HepG2 (cell line): ENCODE data around the gene NWD2. TPM values are rescaled to one million over a fixed set of nuclear protein-coding genes. Genes with fewer than 3 reads are reported as not detected.

Source experiments
- ATAC-seq: fragments of 200-7000 bp; cut with Tn5 transposase; 3 replicates; pipeline ENCODE4 v1.9.1; 2020; ENCODE audit warnings: mild to moderate bottlenecking, moderate library complexity
- BruUV-seq: library from RNA; stranded (reverse); fragments of 400-500 nt; replicated peaks from 2 replicates; lab custom pipeline; 2021; lab: Mats Ljungman, UMichigan
- CTCF ChIA-PET: fragments of 300-600 bp; formaldehyde crosslinking; extraction: SDS; loops from one replicate; lab custom pipeline; 2021; ENCODE audit warnings: low total read pairs, inconsistent platforms, low intra/inter-chr PET ratio; lab: Yijun Ruan, JAX
- POLR2A ChIA-PET: fragments of 350-600 bp; sonication (Branson Sonifier 250); formaldehyde crosslinking; loops from one replicate; lab custom pipeline; 2020; ENCODE audit warnings: antibody characterized with exemption, inconsistent platforms; lab: Yijun Ruan, JAX
- DNase-seq: peaks from one replicate; pipeline ENCODE4 v3.0.0-alpha.2; 2015; ENCODE audit warnings: low spot score
- FAIRE-seq: peaks from 3 replicates; lab custom pipeline; 2011; peaks lifted over from hg19 to GRCh38; lab: Jason Lieb, UNC
- H2AFZ ChIP-seq: one replicate; pipeline ENCODE4 v1.6.1; 2011; ENCODE audit warnings: low read length, inconsistent platforms
- H3K27ac ChIP-seq: fragments of 300-600 bp; 3 replicates; pipeline ENCODE4 v1.8.0; 2011; ENCODE audit warnings: mixed run types, mild to moderate bottlenecking, mixed read lengths, low read length, inconsistent platforms; ENCODE audit not compliant: insufficient read depth; ENCODE audit errors: extremely low read length
- H3K27me3 ChIP-seq, 2 experiments: fragments of 200-600 bp in 1 of 2; 2 replicates in 1 of 2; 3 replicates in 1 of 2; pipeline versions ENCODE4 v1.6.0 to v1.8.0; 2011; ENCODE audit warnings: low read length in 2 of 2, mild to moderate bottlenecking in 2 of 2, moderate library complexity in 2 of 2, inconsistent platforms in 1 of 2; ENCODE audit not compliant: insufficient read depth in 2 of 2, control insufficient read depth in 1 of 2
- H3K36me3 ChIP-seq, 2 experiments: fragments of 200-600 bp in 1 of 2; replicated peaks in 1 of 2; 2 replicates in 1 of 2; 3 replicates in 1 of 2; pipeline versions ENCODE4 v1.5.1 to v1.8.0; 2011; ENCODE audit warnings: low read length in 2 of 2, inconsistent platforms in 1 of 2; ENCODE audit not compliant: insufficient read depth in 2 of 2, control insufficient read depth in 1 of 2
- H3K4me1 ChIP-seq: 2 replicates; pipeline ENCODE4 v1.5.1; 2012; ENCODE audit warnings: low read length, inconsistent platforms; ENCODE audit not compliant: insufficient read depth
- H3K4me2 ChIP-seq: 2 replicates; pipeline ENCODE4 v1.6.0; 2011; ENCODE audit warnings: low read depth, low read length, inconsistent platforms
- H3K4me3 ChIP-seq, 3 experiments: fragments of 200-600 bp in 1 of 3; sonication (generic), shearing (Covaris generic) in 1 of 3; replicated peaks in 1 of 3; 2 replicates each; pipeline ENCODE4 v1.5.1; 2011 to 2016; ENCODE audit warnings: low read length in 3 of 3, inconsistent platforms in 2 of 3, low read depth in 2 of 3, mild to moderate bottlenecking in 2 of 3, control low read depth in 1 of 3, mixed read lengths in 1 of 3; ENCODE audit not compliant: insufficient read depth in 1 of 3
- H3K79me2 ChIP-seq: one replicate; pipeline ENCODE4 v1.6.1; 2011; ENCODE audit warnings: low read length, inconsistent platforms; ENCODE audit not compliant: insufficient read depth
- H3K9ac ChIP-seq: 2 replicates; pipeline ENCODE4 v1.6.0; 2011; ENCODE audit warnings: mild to moderate bottlenecking, low read depth, low read length, inconsistent platforms; ENCODE audit not compliant: insufficient read depth
- H3K9me3 ChIP-seq: 2 replicates; pipeline ENCODE4 v1.5.1; 2012; ENCODE audit warnings: mild to moderate bottlenecking, low read length
- H4K20me1 ChIP-seq: 2 replicates; pipeline ENCODE4 v1.6.0; 2011; ENCODE audit warnings: inconsistent platforms, mild to moderate bottlenecking, low read length, moderate library complexity; ENCODE audit not compliant: insufficient read depth
- GATA4 ChIP-seq: sonication (generic); IDR thresholded peaks from 2 replicates; pipeline ENCODE4 v1.6.1; 2016; ENCODE audit warnings: antibody characterized with exemption, low read depth, borderline replicate concordance
- HOXA3 ChIP-seq: sonication (generic); formaldehyde crosslinking; IDR thresholded peaks from 2 replicates; pipeline ENCODE4 v1.5.0; 2020; ENCODE audit warnings: missing genetic modification reagents
- HOXA7 ChIP-seq: sonication (generic); formaldehyde crosslinking; IDR thresholded peaks from 2 replicates; pipeline ENCODE4 v1.8.1; 2022; ENCODE audit warnings: mild to moderate bottlenecking, missing genetic modification reagents, moderate library complexity
- NR2F2 ChIP-seq: IDR thresholded peaks from 2 replicates; pipeline ENCODE4 v1.6.1; 2012; ENCODE audit warnings: low read depth, inconsistent platforms, borderline replicate concordance
- REXO4 ChIP-seq: sonication (generic); formaldehyde crosslinking; IDR thresholded peaks from 2 replicates; pipeline ENCODE4 v1.8.0; 2022; ENCODE audit warnings: missing genetic modification reagents, mild to moderate bottlenecking, borderline replicate concordance
- SKI ChIP-seq: fragments of 450-650 bp; IDR thresholded peaks from one replicate; pipeline ENCODE4 v1.6.1; 2018; ENCODE audit warnings: mild to moderate bottlenecking; ENCODE audit not compliant: partially characterized antibody
- U2AF1 ChIP-seq: fragments of 200-400 bp; formaldehyde crosslinking; optimal IDR thresholded peaks from 2 replicates; pipeline ENCODE3; 2017; ENCODE audit warnings: mild to moderate bottlenecking, low read depth, low read length
- ZKSCAN1 ChIP-seq: fragments of 150-350 bp; IDR thresholded peaks from 2 replicates; pipeline ENCODE4 v1.6.1; 2014; ENCODE audit warnings: low read length
- ZNF30 ChIP-seq: sonication (generic); formaldehyde crosslinking; IDR thresholded peaks from 2 replicates; pipeline ENCODE4 v1.5.0; 2020; ENCODE audit warnings: mild to moderate bottlenecking, missing genetic modification reagents
- WGBS: methylation state at CpG from one replicate; pipeline ENCODE4 v1.1.6; 2017; ENCODE audit warnings: low lambda C conversion rate; 5-methylcytosine and 5-hydroxymethylcytosine counted together
- in situ Hi-C: cut with HindIII; loops from 2 replicates; pipeline ENCODE4 v1.10.0; 2017; ENCODE audit warnings: low pct_unique_long_range_greater_than_20kb; ENCODE audit not compliant: extremely low pct_ligation_motif_present
- intact Hi-C: fragments of 100-400 bp; cut with micrococcal nuclease; formaldehyde crosslinking; loops from one replicate; pipeline ENCODE4 v1.10.0; 2022; ENCODE audit not compliant: unreplicated experiment
- polyA plus RNA-seq, 8 experiments: library from polyadenylated mRNA; depleted of rRNA in 3 of 8; stranded (reverse) in 7 of 8; unstranded in 1 of 8; fragments of >200 nt; fragmentation: Illumina TruSeq in 4 of 8; extraction: Trizol in 4 of 8; gene quantifications; 2 replicates each; pipeline versions ENCODE4 v1.2.1 to v1.2.3, GENCODE V29; 2011 to 2016; ENCODE audit warnings: low read depth in 4 of 8, missing spikeins in 1 of 8, mixed read lengths in 1 of 8; ENCODE audit not compliant: insufficient read depth in 1 of 8
- total RNA-seq, 5 experiments: library from RNA; depleted of rRNA; stranded (reverse); fragments of >200 nt; fragmentation: Illumina TruSeq; extraction: Trizol; gene quantifications; 2 replicates each; pipeline ENCODE4 v1.2.3, GENCODE V29; 2016; ENCODE audit warnings: low read depth in 1 of 5
- TF ChIP-seq, protein P1 (sequence below): sonication (generic); formaldehyde crosslinking; IDR thresholded peaks from 2 replicates; pipeline ENCODE4 v1.5.0; 2020; ENCODE audit warnings: missing genetic modification reagents
- TF ChIP-seq, protein P2 (sequence below): IDR thresholded peaks from 2 replicates; pipeline ENCODE4 v1.6.1; 2016; ENCODE audit warnings: low read depth, missing genetic modification reagents, missing compliant biosample characterization
- TF ChIP-seq, protein P3 (sequence below): sonication (generic); formaldehyde crosslinking; IDR thresholded peaks from 2 replicates; pipeline ENCODE4 v1.4.0; 2020; ENCODE audit warnings: missing genetic modification reagents

NWD2 gene
- total and polyA plus RNA-seq, 2 of the 13 experiments (the other 11 are each of a cell fraction or from before 2014, with no cell fraction given) = not detected

DNA sequence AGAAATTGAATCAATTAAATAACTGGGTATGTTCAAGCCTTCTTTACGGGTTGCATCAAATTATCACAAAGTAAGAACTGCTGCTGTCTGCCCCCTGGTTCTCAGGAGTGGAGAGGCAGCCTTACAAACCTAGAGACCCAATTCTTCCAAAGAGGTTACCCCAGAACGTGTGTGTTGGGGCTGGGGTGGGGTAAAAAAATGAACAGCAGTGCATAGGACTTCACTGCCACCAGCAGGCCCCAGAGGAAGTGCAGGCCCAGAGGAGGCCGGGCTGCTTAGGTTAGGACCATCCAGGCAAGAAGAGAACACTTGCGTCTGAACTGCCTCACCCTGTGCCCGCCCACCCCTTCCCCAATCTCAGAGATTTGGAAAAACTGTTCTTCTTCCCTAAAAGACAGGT, 1.5 kb upstream of the NWD2 start:
- POLR2A ChIA-PET = no interaction called here
- 5% methylated on average over 2 of the region's 5 CpGs for WGBS
- no TSS peak for BruUV-seq
- in situ Hi-C loops (no loop called here), intact Hi-C loops (no loop called here)
- H3K9ac ChIP-seq = no peak overlapping the region
- peak; percentile 62 for ATAC-seq
- no peaks in the 10 kb centered on the region for H3K9me3 ChIP-seq
- no peaks in the 10 kb centered on the region for H4K20me1 ChIP-seq
- peaks cover 2 to 29% of the 10 kb centered on the region in 2 experiments; a peak in 3 of 5 replicates for H3K27me3 ChIP-seq
- H3K4me3 ChIP-seq = no peak overlapping the region
- no peak overlapping the region for H2AFZ ChIP-seq
- no peak overlapping the region for H3K27ac ChIP-seq
- H3K4me2 ChIP-seq = no peak overlapping the region
- FAIRE-seq = no peak
- no peaks in the 10 kb centered on the region for H3K36me3 ChIP-seq
- no peaks in the 10 kb centered on the region for H3K79me2 ChIP-seq
- H3K4me1 ChIP-seq = no peaks in the 10 kb centered on the region
- CTCF ChIA-PET = no interaction called here
- DNase-seq = no peak
- TF ChIP-seq U2AF1 = no peak
- TF ChIP-seq NR2F2 = no peak
- no peak for TF ChIP-seq ZKSCAN1
- no peak for TF ChIP-seq GATA4
- no peak for TF ChIP-seq REXO4 (CRISPR knock-in tag)
- TF ChIP-seq HOXA3 (CRISPR knock-in tag) = no peak
- TF ChIP-seq SKI = no peak
- TF ChIP-seq, protein P1, sequence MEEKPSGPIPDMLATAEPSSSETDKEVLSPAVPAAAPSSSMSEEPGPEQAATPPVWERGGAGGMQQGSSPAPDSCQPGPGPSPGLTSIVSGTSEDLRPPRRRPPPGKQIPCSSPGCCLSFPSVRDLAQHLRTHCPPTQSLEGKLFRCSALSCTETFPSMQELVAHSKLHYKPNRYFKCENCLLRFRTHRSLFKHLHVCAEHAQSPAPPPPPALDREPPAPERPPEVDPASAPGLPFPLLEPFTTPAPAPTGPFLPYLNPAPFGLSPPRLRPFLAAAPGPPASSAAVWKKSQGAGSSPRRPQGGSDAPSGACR (CRISPR knock-in tag) = no peak
- TF ChIP-seq ZNF30 (CRISPR knock-in tag) = no peak
- TF ChIP-seq, protein P2, sequence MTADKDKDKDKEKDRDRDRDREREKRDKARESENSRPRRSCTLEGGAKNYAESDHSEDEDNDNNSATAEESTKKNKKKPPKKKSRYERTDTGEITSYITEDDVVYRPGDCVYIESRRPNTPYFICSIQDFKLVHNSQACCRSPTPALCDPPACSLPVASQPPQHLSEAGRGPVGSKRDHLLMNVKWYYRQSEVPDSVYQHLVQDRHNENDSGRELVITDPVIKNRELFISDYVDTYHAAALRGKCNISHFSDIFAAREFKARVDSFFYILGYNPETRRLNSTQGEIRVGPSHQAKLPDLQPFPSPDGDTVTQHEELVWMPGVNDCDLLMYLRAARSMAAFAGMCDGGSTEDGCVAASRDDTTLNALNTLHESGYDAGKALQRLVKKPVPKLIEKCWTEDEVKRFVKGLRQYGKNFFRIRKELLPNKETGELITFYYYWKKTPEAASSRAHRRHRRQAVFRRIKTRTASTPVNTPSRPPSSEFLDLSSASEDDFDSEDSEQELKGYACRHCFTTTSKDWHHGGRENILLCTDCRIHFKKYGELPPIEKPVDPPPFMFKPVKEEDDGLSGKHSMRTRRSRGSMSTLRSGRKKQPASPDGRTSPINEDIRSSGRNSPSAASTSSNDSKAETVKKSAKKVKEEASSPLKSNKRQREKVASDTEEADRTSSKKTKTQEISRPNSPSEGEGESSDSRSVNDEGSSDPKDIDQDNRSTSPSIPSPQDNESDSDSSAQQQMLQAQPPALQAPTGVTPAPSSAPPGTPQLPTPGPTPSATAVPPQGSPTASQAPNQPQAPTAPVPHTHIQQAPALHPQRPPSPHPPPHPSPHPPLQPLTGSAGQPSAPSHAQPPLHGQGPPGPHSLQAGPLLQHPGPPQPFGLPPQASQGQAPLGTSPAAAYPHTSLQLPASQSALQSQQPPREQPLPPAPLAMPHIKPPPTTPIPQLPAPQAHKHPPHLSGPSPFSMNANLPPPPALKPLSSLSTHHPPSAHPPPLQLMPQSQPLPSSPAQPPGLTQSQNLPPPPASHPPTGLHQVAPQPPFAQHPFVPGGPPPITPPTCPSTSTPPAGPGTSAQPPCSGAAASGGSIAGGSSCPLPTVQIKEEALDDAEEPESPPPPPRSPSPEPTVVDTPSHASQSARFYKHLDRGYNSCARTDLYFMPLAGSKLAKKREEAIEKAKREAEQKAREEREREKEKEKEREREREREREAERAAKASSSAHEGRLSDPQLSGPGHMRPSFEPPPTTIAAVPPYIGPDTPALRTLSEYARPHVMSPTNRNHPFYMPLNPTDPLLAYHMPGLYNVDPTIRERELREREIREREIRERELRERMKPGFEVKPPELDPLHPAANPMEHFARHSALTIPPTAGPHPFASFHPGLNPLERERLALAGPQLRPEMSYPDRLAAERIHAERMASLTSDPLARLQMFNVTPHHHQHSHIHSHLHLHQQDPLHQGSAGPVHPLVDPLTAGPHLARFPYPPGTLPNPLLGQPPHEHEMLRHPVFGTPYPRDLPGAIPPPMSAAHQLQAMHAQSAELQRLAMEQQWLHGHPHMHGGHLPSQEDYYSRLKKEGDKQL (CRISPR knock-in tag) = no peak
- TF ChIP-seq HOXA7 (CRISPR knock-in tag) = no peak
- TF ChIP-seq, protein P3, sequence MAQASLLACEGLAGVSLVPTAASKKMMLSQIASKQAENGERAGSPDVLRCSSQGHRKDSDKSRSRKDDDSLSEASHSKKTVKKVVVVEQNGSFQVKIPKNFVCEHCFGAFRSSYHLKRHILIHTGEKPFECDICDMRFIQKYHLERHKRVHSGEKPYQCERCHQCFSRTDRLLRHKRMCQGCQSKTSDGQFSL (CRISPR knock-in tag) = no peak
